ENCODE measurements around the gene PSMD8. TPM values are rescaled to one million over a fixed set of nuclear protein-coding genes. Genes with fewer than 3 reads are reported as not detected.
A peak's percentile ranks its signal among the peaks of the same experiment; 100 is the strongest.

The PSMD8 gene
- total RNA-seq, 2 experiments from 2014 or later: 169 to 238 TPM

- CTCF ChIA-PET (ENCODE audit: unreplicated experiment): no interaction called here
- H3K4me2 ChIP-seq (ENCODE audit: low read length): peak overlapping the region; percentile 91
- no TSS peak for BruUV-seq (replicated peaks)
These were observed 2.2 kb downstream of the PSMD8 start for GRCh38 chr19:38376576-38376975.

DNA sequence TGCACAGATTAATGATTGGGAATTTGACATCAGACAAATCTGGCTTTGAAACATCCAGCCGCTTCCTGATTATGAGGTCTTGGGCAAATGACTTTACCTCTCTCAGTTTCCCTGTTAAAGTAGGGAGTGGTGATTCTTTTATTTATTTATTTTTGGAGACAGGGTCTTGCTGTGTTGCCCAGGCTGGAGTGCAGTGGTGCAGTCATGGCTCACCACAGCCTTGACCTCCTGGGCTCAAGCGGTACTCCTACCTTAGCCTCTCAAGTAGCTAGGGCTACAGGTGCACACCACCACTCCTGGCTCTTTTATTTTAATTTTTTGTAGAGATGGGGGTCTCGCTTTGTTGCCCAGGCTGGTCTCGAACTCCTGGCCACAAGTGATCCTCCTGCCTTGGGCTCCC lies 2.7 kb downstream of the PSMD8 start:
- CTCF ChIA-PET (ENCODE audit: unreplicated experiment): no interaction called here
- peaks cover 32% of the 10 kb centered on the region for H3K79me2 ChIP-seq (ENCODE audit: insufficient read depth, low read depth, low read length)
- no peaks in the 10 kb centered on the region for H3K9me2 ChIP-seq (ENCODE audit: insufficient read depth, low read length)
- POLR2A ChIA-PET: no interaction called here
- H3K9me3 ChIP-seq (ENCODE audit: low read length): no peaks in the 10 kb centered on the region
- peaks cover 4% of the 10 kb centered on the region; the same call in 1 of the 2 replicates for H4K20me1 ChIP-seq (ENCODE audit: insufficient read depth, low read length)
- no peak overlapping the region for H2AFZ ChIP-seq (ENCODE audit: low read length)
- intact Hi-C loops (cut with micrococcal nuclease; ENCODE audit: unreplicated experiment): no loop called here
- no peak overlapping the region for H3K4me3 ChIP-seq (ENCODE audit: low read depth, low read length, poor library complexity, severe bottlenecking)
- no peak overlapping the region for H3K4me2 ChIP-seq (ENCODE audit: low read length)
- H3K36me3 ChIP-seq (ENCODE audit: insufficient read depth, low read length): peaks cover 56% of the 10 kb centered on the region
- H3K4me1 ChIP-seq (ENCODE audit: insufficient read depth, low read length, poor library complexity, severe bottlenecking): peaks cover 21% of the 10 kb centered on the region
- no peak for DNase-seq (ENCODE audit: low spot score)
- TF ChIP-seq CTCF (conservative IDR thresholded peaks at IDR 0.05; ENCODE audit: low read length): no peak
- no peak for TF ChIP-seq EZH2phosphoT487 (IDR thresholded peaks at IDR 0.05; ENCODE audit: borderline replicate concordance, low read depth, low read length)
- H3K27ac ChIP-seq (ENCODE audit: low read depth, low read length, poor library complexity, severe bottlenecking): no peak overlapping the region
- no TSS peak for BruUV-seq (replicated peaks)

More at GRCh38 chr19:38376576-38376975, 2.2 kb downstream of the PSMD8 start:
- H4K20me1 ChIP-seq (ENCODE audit: insufficient read depth, low read length): peaks cover 4% of the 10 kb centered on the region; the same call in 1 of the 2 replicates
- peaks cover 32% of the 10 kb centered on the region for H3K79me2 ChIP-seq (ENCODE audit: insufficient read depth, low read depth, low read length)
- peaks cover 21% of the 10 kb centered on the region for H3K4me1 ChIP-seq (ENCODE audit: insufficient read depth, low read length, poor library complexity, severe bottlenecking)
- H3K36me3 ChIP-seq (ENCODE audit: insufficient read depth, low read length): peaks cover 52% of the 10 kb centered on the region
- intact Hi-C loops (cut with micrococcal nuclease; ENCODE audit: unreplicated experiment): no loop called here
- POLR2A ChIA-PET: no interaction called here
- no peak for DNase-seq (ENCODE audit: low spot score)
- no peaks in the 10 kb centered on the region for H3K9me2 ChIP-seq (ENCODE audit: insufficient read depth, low read length)
- no peak overlapping the region for H2AFZ ChIP-seq (ENCODE audit: low read length)
- H3K4me3 ChIP-seq (ENCODE audit: low read depth, low read length, poor library complexity, severe bottlenecking): no peak overlapping the region
- H3K9me3 ChIP-seq (ENCODE audit: low read length): no peaks in the 10 kb centered on the region
- H3K27ac ChIP-seq (ENCODE audit: low read depth, low read length, poor library complexity, severe bottlenecking): no peak overlapping the region
- TF ChIP-seq CTCF (conservative IDR thresholded peaks at IDR 0.05; ENCODE audit: low read length) (no peak), EZH2phosphoT487 (IDR thresholded peaks at IDR 0.05; ENCODE audit: borderline replicate concordance, low read depth, low read length) (no peak)

DNA sequence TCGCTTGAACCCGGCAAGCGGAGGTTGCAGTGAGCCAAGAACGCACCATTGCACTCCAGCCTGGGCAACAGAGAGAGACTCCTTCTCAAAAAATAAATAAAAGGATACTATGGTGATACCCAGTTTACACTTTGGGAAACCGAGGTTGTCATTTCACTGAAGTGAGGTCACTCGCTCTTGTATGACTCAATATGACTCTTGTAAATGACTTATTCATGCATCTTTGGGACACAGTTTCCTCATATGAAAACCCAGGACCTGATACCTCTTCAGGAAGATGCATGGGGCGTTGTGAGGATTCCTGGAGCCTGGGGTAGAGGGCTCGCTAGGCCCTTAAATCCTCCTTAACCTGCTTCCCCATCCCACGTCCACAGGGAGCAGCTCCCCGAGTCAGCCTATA lies 4.5 kb downstream of the PSMD8 start:
- intact Hi-C loops (cut with micrococcal nuclease; ENCODE audit: unreplicated experiment): no loop called here
- H3K79me2 ChIP-seq (ENCODE audit: insufficient read depth, low read depth, low read length): peaks cover 32% of the 10 kb centered on the region
- no peaks in the 10 kb centered on the region for H3K9me3 ChIP-seq (ENCODE audit: low read length)
- H3K27ac ChIP-seq (ENCODE audit: low read depth, low read length, poor library complexity, severe bottlenecking): no peak overlapping the region
- peaks cover 75% of the 10 kb centered on the region for H3K36me3 ChIP-seq (ENCODE audit: insufficient read depth, low read length)
- TF ChIP-seq EZH2phosphoT487 (IDR thresholded peaks at IDR 0.05; ENCODE audit: borderline replicate concordance, low read depth, low read length) (no peak), CTCF (conservative IDR thresholded peaks at IDR 0.05; ENCODE audit: low read length) (no peak)
- no peak overlapping the region for H3K4me2 ChIP-seq (ENCODE audit: low read length)
- BruUV-seq (replicated peaks): no TSS peak
- no peak overlapping the region for H2AFZ ChIP-seq (ENCODE audit: low read length)
- H3K9me2 ChIP-seq (ENCODE audit: insufficient read depth, low read length): no peaks in the 10 kb centered on the region
- ChIA-PET POLR2A (no interaction called here), CTCF (ENCODE audit: unreplicated experiment) (no interaction called here)
- H3K4me1 ChIP-seq (ENCODE audit: insufficient read depth, low read length, poor library complexity, severe bottlenecking): peaks cover 18% of the 10 kb centered on the region
- H4K20me1 ChIP-seq (ENCODE audit: insufficient read depth, low read length): peaks cover 4% of the 10 kb centered on the region; the same call in 1 of the 2 replicates
- no peak overlapping the region for H3K4me3 ChIP-seq (ENCODE audit: low read depth, low read length, poor library complexity, severe bottlenecking)
- no peak for DNase-seq (ENCODE audit: low spot score)
